ENCODE results near the gene GGTLC3. TPM values are rescaled to one million over a fixed set of nuclear protein-coding genes. Genes with fewer than 3 reads are reported as not detected.
"Not testable (repeated sequence)": the region's sequence is repeated elsewhere in the genome, so short reads cannot be mapped to it uniquely, and the experiment has no call there.

Gene GGTLC3
- 0.26 TPM in 1 of 2 replicates, not detected in the other for total RNA-seq (2014; rRNA removed; shearing (Covaris generic))

- H3K4me1 ChIP-seq (replicated peaks); H3K36me3 ChIP-seq; H3K27me3 ChIP-seq (replicated peaks); H3K9me3 ChIP-seq (replicated peaks); H3K27ac ChIP-seq; DNase-seq (ENCODE audit: low read depth in 1 of 2, low spot score in 2 of 2); H3K4me3 ChIP-seq: not testable (repeated sequence)
These were observed at the start of gene GGTLC3 for GRCh38 chr22:18518061-18518460. GGTLC3 (minus strand) TSS chr22:18518161; CDS start chr22:18517897, 264 bp downstream.

DNA sequence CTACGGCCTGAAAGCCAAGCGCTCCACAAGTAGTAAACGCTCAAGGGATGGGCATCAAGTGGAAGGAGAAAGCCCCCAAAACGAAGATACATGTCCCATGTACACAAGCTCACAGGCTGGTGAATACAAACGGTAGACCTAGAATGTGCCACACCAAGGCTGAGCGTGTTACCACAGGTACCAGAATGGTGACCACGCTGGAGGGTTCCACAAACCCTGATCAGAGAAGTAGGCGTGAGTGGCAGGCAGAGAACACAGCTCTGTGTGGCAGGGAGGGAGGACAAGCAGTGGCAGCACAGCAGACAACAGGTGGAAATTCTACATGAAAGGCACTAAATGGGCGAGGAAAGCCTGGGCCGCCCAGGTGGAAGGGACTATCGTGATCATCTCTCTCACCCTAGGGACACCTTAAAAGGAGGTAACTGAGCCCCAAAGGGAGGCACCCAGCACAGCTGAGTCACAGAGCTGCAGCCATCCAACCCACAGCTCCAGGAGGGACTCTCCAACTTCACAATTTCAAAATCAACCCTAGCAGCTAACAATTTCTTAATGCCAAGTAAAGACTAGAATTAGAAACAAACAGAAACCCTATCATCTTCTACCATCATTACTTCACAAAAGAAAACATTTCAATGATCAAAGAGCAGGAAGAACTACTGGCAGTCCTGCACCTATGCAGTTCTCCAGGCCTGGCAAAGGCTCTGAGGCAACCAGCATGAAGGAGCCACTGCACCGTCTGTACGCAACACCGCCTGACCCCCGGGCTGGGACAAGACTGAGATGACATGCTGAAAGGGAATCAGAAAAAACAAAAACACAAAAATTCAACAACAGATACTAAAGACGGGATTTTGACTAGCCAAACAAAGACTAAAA is 42.4 kb upstream of the GGTLC3 start:
- not testable (repeated sequence) for H3K4me1 ChIP-seq (replicated peaks); H3K27me3 ChIP-seq (replicated peaks); DNase-seq (ENCODE audit: low read depth in 1 of 2, low spot score in 2 of 2); H3K36me3 ChIP-seq; H3K9me3 ChIP-seq (replicated peaks); H3K27ac ChIP-seq; H3K4me3 ChIP-seq

DNA sequence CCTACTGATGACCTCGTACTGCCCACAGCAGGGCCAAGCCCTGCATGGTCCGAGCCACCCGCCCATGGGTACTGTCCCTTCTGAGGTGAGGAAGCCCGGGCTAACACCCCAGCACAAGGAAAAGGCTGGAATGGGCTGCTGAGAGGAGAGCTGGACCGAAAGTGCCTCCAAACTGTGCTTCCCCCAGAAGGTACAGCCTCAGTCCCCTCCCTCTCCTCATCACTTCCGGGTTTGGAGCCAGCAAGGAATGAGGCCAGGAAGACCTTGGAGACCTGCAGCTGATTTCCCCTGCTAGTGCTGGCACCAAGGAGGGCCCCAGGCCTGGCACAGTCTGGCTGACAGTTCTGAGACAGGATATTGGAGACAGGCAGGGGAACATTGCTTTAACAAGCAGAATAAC is 41.0 kb upstream of the GGTLC3 start:
- not testable (repeated sequence) for H3K27ac ChIP-seq; H3K4me3 ChIP-seq; H3K4me1 ChIP-seq (replicated peaks); H3K9me3 ChIP-seq (replicated peaks); DNase-seq (ENCODE audit: low read depth in 1 of 2, low spot score in 2 of 2); H3K27me3 ChIP-seq (replicated peaks); H3K36me3 ChIP-seq

DNA sequence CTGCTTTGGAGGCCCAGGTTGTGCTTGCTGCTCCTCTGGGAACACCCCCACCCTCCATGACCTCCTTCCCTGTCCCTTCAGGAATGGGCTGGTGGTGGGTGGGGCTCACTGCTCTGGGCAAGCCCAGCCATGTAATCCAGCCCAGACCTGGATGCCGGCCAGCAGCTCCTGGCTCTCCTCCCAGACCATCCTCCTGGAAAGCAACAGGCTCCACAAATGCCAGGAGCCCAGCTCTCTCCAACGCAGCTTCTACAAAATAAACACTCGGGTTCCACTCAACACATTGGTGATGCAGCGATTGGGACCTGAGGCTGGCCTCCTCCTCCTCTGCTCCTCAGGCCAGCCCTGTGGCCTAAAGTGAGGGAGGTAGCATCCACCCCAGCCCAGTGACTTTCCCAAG is 40.6 kb upstream of the GGTLC3 start:
- H3K36me3 ChIP-seq; H3K4me3 ChIP-seq; H3K27ac ChIP-seq; H3K9me3 ChIP-seq (replicated peaks); DNase-seq (ENCODE audit: low read depth in 1 of 2, low spot score in 2 of 2); H3K4me1 ChIP-seq (replicated peaks); H3K27me3 ChIP-seq (replicated peaks): not testable (repeated sequence)

GRCh38 chr22:18554280-18555256 is 36.6 kb upstream of the GGTLC3 start:
- H3K4me1 ChIP-seq (replicated peaks); H3K27ac ChIP-seq; DNase-seq (ENCODE audit: low read depth in 1 of 2, low spot score in 2 of 2); H3K36me3 ChIP-seq; H3K27me3 ChIP-seq (replicated peaks); H3K9me3 ChIP-seq (replicated peaks); H3K4me3 ChIP-seq: not testable (repeated sequence)

- not testable (repeated sequence) for H3K27me3 ChIP-seq (replicated peaks); H3K9me3 ChIP-seq (replicated peaks); H3K36me3 ChIP-seq; H3K4me3 ChIP-seq; H3K27ac ChIP-seq; DNase-seq (ENCODE audit: low read depth in 1 of 2, low spot score in 2 of 2); H3K4me1 ChIP-seq (replicated peaks)
These were observed 35.1 kb upstream of the GGTLC3 start for GRCh38 chr22:18552839-18553597.

DNA sequence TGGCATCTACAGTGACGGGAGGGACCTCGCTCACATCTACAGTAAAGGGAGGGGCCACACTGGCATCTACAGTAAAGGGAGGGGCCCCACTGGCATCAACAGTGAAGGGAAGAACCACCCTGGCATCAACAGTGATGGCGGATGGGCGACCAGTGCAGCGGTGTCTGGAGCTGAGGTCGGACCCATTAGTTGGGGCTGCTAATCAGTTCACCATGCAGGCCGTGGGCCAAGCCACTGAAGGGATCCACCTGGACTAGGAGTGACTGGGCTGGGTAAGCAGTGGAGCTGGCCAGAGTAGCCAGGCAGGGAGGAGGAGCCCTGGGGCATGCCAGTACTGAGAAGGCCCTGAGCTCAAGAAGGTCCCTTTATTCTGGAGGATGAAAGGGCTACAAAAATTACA is 33.1 kb upstream of the GGTLC3 start:
- not testable (repeated sequence) for H3K27ac ChIP-seq; H3K9me3 ChIP-seq (replicated peaks); H3K4me1 ChIP-seq (replicated peaks); H3K27me3 ChIP-seq (replicated peaks); DNase-seq (ENCODE audit: low read depth in 1 of 2, low spot score in 2 of 2); H3K36me3 ChIP-seq; H3K4me3 ChIP-seq

DNA sequence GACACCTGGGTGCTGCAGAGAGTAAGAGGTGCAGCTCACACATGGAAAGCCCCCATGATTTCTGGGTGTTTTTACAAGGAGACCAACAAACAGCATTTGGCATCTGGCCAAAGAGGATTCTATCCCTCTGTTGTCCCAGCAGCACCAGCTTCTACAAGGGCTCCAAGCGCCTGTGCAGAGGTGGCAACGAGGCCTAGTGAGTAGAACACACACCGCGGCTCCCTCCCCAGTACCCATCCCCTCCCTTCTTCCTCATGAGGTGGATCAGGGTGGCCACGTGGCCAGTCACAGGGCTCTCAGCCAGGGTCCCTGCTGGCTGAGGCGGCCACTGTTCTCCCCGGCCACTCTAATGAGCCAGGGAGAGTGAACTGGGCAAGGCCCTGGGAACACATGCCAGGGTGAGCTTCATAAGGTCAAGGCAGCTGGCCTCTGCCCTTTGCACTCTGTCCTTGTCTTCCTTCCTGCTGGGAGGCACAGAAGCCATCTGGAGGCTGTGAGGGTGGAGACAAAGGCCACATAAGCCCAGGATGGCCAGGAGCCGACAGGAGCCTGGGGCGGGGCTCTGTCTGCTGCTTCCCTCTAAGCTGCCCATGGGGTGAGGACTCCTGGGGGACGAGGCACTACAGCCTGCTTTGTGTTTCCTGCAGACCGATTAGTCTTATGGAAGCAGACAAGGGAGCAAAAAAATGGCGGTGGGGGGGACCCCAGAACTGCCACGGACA is 31.7 kb upstream of the GGTLC3 start:
- H3K4me3 ChIP-seq; H3K27me3 ChIP-seq (replicated peaks); H3K36me3 ChIP-seq; H3K27ac ChIP-seq; H3K4me1 ChIP-seq (replicated peaks); H3K9me3 ChIP-seq (replicated peaks); DNase-seq (ENCODE audit: low read depth in 1 of 2, low spot score in 2 of 2): not testable (repeated sequence)

- H3K27ac ChIP-seq; H3K27me3 ChIP-seq (replicated peaks); H3K36me3 ChIP-seq; H3K4me3 ChIP-seq; H3K4me1 ChIP-seq (replicated peaks); H3K9me3 ChIP-seq (replicated peaks); DNase-seq (ENCODE audit: low read depth in 1 of 2, low spot score in 2 of 2): not testable (repeated sequence)
These were observed 26.7 kb upstream of the GGTLC3 start for GRCh38 chr22:18544615-18545014.

GRCh38 chr22:18543400-18543799 is 25.4 kb upstream of the GGTLC3 start:
- DNase-seq (ENCODE audit: low read depth in 1 of 2, low spot score in 2 of 2); H3K36me3 ChIP-seq; H3K4me3 ChIP-seq; H3K4me1 ChIP-seq (replicated peaks); H3K9me3 ChIP-seq (replicated peaks); H3K27ac ChIP-seq; H3K27me3 ChIP-seq (replicated peaks): not testable (repeated sequence)

DNA sequence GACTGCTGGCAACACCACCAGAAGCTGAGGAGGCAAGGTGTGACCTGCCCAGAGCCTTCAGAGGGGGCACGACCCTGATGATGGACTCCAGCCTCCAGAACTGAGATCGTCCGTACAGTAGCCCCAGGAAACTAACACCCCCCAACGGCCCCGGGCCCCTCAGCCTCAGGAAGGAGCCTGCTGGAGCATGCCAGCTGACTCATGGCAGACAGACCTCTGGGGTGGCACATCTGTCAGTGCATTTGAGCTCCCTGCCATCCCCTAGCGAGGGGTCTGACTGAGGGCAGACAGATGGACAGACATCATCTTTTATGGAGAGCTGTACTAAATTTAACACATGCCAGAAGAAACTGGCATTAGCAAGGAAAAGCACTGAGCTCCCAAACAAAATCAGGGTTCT is 22.0 kb upstream of the GGTLC3 start:
- not testable (repeated sequence) for H3K4me3 ChIP-seq; H3K4me1 ChIP-seq (replicated peaks); H3K27ac ChIP-seq; H3K9me3 ChIP-seq (replicated peaks); DNase-seq (ENCODE audit: low read depth in 1 of 2, low spot score in 2 of 2); H3K36me3 ChIP-seq; H3K27me3 ChIP-seq (replicated peaks)

DNA sequence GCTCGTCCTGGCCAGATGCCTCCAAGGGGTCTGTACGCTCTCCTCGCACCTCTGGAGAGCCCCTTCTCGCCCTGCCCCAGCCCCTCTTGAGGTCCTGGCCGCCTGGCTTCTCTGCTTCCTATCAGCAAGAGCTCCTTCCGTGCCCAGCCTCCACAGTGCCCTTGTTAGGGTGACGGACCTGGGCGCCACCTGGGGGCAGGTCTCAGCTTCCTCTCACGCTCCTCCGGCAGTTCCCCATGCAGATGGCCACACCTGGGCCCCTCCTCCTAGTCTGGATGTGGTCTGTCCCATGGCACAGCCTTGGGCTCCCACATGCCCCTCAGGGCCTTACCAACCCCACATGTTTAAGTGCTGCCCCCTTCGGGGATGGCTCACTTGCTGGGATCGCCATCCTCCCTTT is 16.4 kb upstream of the GGTLC3 start:
- not testable (repeated sequence) for H3K27ac ChIP-seq; H3K9me3 ChIP-seq (replicated peaks); H3K4me3 ChIP-seq; H3K4me1 ChIP-seq (replicated peaks); H3K36me3 ChIP-seq; DNase-seq (ENCODE audit: low read depth in 1 of 2, low spot score in 2 of 2); H3K27me3 ChIP-seq (replicated peaks)

- not testable (repeated sequence) for H3K36me3 ChIP-seq; H3K27ac ChIP-seq; H3K4me3 ChIP-seq; H3K4me1 ChIP-seq (replicated peaks); DNase-seq (ENCODE audit: low read depth in 1 of 2, low spot score in 2 of 2); H3K27me3 ChIP-seq (replicated peaks); H3K9me3 ChIP-seq (replicated peaks)
These were observed 15.7 kb upstream of the GGTLC3 start for GRCh38 chr22:18533633-18534032.
